ENCODE results near the gene ZDHHC14.

ZDHHC14 gene

DNA sequence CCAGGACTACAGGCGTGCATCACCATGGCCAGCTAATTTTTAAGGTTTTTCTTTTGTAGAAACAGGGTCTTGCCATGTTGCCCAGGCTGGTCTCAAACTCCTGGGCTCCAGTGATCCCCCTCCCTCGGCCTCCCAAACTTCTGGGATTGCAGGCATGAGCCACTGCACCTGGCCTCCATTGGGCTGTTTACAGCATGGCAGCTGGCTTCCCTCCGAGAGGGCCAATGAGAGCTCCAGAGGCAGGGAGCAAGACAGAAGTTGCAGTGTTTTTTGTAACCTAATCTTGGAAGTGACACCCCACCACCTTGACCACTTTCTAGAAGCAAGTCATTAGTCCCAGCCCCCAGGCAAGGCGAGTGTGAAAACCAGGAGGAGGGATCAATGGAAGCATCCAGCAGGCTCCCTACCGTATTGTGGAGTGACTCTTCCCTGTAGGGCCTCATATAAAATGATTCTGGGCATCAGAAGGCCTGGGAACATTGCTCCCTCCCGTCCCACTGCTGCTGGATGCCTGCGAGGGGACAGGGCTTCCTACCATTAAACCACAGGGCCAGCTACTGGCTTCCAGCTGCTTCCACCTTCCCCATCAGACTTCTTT is 144.4 kb downstream of the ZDHHC14 start:
- H3K9me3 ChIP-seq (replicated peaks in 1 of 11) = peaks cover 15 to 40% (median 24%) of the 10 kb centered on the region in 11 experiments; a peak in 21 of 22 replicates
- H3K27me3 ChIP-seq = no peaks in the 10 kb centered on the region
- peaks cover 49 to 84% (median 71%) of the 10 kb centered on the region in 10 experiments for H3K4me1 ChIP-seq
- H4K20me1 ChIP-seq = no peaks in the 10 kb centered on the region
- H3K4me3 ChIP-seq = peak overlapping the region in 1 of 10 experiments; percentile 9; a peak in 1 of 20 replicates
- no peak for TF ChIP-seq Cebpa-rat (IDR thresholded peaks at IDR 0.05)
- H3K36me3 ChIP-seq = peaks cover 0 to 29% (median 6%) of the 10 kb centered on the region in 11 experiments; a peak in 8 of 22 replicates
- H3K9ac ChIP-seq = no peak overlapping the region; a peak in 2 of 22 replicates
- H3K27ac ChIP-seq = peak overlapping the region; percentile 4 to 95 (median 87); a peak in 14 of 22 replicates
- peak overlapping the region; percentile 20 to 97 (median 84); a peak in 18 of 22 replicates for H3K4me2 ChIP-seq

DNA sequence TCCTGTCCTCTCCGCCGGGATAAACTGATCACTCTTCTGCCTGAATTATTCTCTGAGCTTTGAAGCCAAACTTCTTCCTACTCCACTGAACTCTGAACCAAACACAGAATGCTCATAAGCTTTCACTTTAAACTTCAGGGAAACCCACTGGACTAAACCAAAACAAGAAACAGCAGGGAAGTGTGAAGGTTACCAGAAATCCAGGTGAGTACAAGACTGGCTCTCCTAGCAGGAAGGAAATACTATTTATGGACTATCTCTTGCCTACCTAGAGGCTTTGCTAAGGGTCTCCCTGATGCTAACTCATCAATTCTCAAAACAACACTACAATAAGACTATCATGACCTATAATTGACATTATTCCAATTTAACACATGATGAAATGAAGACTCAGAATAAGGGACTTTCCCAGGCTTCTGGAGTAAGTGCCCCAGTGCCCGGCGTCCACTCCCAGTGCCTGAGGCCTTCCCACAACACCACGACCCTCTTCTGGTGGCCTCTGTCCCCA is 145.0 kb downstream of the ZDHHC14 start:
- H3K36me3 ChIP-seq = peaks cover 0 to 31% (median 6%) of the 10 kb centered on the region in 11 experiments; a peak in 8 of 22 replicates
- TF ChIP-seq Cebpa-rat (IDR thresholded peaks at IDR 0.05) = no peak
- H3K4me2 ChIP-seq = peak overlapping the region; percentile 20 to 97 (median 84); a peak in 20 of 22 replicates
- peaks cover 15 to 40% (median 24%) of the 10 kb centered on the region in 11 experiments; a peak in 21 of 22 replicates for H3K9me3 ChIP-seq (replicated peaks in 1 of 11)
- no peaks in the 10 kb centered on the region for H4K20me1 ChIP-seq
- H3K9ac ChIP-seq = no peak overlapping the region; a peak in 2 of 22 replicates
- peak overlapping the region; percentile 72 to 95 (median 89); a peak in 18 of 22 replicates for H3K27ac ChIP-seq
- no peaks in the 10 kb centered on the region for H3K27me3 ChIP-seq
- H3K4me3 ChIP-seq = no peak overlapping the region
- H3K4me1 ChIP-seq = peaks cover 55 to 84% (median 71%) of the 10 kb centered on the region in 10 experiments

DNA sequence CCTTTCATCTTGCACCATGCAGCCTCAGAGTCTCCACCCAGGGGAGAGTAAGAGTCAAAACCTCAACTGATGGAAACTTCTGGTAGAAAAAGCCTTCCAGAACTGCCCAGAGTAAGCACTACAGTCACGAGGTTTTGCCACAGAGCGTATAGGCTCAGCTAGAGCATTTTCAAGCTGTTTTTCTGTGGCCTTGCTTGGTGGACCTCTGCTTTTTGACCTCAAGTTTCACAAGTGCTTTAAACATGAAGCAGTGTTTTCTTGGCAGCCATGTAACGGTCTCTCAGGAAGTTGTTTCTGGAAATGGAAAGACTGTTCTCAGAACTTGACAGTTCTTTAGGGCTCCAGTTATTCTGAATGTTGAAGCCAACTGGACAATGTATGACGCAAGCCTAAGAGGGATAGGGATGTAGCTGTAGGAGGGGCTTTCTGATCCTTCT is 146.5 kb downstream of the ZDHHC14 start:
- Histone ChIP-seq H3K27me3 (no peaks in the 10 kb centered on the region), H3K4me3 (0 out of 20 replicates have a peak overlapping the region, but pooled peaks of 1 of the 10 experiments have one; percentile 18), H3K4me1 (peaks cover 70 to 84% (median 73%) of the 10 kb centered on the region in 10 experiments), H4K20me1 (no peaks in the 10 kb centered on the region), H3K9me3 (replicated peaks in 1 of 11) (peaks cover 15 to 43% (median 24%) of the 10 kb centered on the region in 11 experiments; a peak in 21 of 22 replicates), H3K27ac (peak overlapping the region; percentile 72 to 95 (median 89)), H3K9ac (peak overlapping the region in 9 of 11 experiments; percentile 23 to 78 (median 46); a peak in 12 of 22 replicates), H3K4me2 (peak overlapping the region; percentile 74 to 97 (median 84)), H3K36me3 (peaks cover 0 to 45% (median 6%) of the 10 kb centered on the region in 11 experiments; a peak in 8 of 22 replicates)
- TF ChIP-seq Cebpa-rat (IDR thresholded peaks at IDR 0.05) = 0 out of 22 replicates have a peak, but pooled peaks of 2 of the 11 experiments have one; percentile 13 to 25

DNA sequence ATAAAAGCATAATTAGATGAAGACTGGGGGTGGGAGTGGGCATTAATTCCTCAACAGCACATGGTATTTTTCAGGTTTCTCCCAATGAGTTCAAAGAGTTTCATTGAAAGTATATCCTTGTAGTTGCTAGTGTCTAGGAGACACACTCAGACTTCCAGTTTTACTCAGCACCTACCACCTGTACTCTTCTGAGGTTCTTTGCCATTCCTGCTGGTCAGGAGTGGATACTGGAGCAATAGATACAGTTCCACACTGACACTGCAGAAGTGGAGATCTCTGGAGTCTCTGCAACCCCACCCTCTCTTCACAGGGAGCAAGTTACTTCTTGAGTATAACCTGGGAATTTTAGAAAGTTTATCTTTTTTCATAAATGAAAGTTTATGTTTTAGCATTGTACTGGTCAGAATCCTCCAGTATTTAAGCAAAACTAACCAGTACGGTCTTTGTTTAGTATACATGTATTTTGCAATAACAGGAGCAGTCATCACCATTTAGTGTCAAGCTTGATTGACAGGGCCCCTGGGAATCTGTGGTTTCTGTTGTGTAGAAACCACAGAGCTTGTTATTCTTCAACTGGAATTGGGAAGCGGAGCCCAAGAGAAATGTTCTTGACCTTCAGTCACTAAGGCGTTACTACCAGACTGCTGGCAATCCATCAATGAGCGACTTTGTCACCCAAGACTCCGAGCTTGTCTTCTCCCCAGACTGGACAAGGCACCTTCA is 148.1 kb downstream of the ZDHHC14 start:
- Histone ChIP-seq H3K4me3 (peak overlapping the region in 6 of 10 experiments; percentile 23 to 46 (median 28); a peak in 8 of 20 replicates), H3K27me3 (no peaks in the 10 kb centered on the region), H3K4me2 (peak overlapping the region; percentile 74 to 97 (median 84)), H4K20me1 (no peaks in the 10 kb centered on the region), H3K4me1 (peaks cover 84 to 92% (median 89%) of the 10 kb centered on the region in 10 experiments), H3K9ac (peak overlapping the region; percentile 38 to 81 (median 76); a peak in 20 of 22 replicates), H3K9me3 (replicated peaks in 1 of 11) (peaks cover 13 to 41% (median 24%) of the 10 kb centered on the region in 11 experiments; a peak in 21 of 22 replicates), H3K36me3 (peaks cover 0 to 46% (median 6%) of the 10 kb centered on the region in 11 experiments; a peak in 8 of 22 replicates), H3K27ac (peak overlapping the region; percentile 72 to 95 (median 89); a peak in 20 of 22 replicates)
- peak in 8 of 11 experiments; percentile 48 to 89 (median 83); a peak in 13 of 22 replicates for TF ChIP-seq Cebpa-rat (IDR thresholded peaks at IDR 0.05)

DNA sequence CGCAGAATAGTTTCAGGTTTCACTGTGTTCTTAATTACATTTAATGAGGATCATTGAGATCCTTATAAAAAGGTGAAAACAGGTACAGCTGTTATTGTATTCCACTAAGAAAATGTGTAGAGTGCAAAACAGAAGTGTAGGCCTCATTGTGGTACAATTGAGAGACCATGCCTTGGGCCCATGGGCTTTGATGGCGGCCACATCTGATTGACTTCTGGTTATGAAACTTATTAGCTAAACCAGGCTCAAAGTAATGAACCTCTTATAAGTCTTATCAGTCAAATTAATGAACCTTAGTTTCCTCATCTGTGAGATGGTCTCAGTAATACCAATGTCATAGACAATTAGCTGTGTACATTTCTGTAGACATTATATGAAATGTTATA is 148.7 kb downstream of the ZDHHC14 start:
- Histone ChIP-seq H3K9ac (peak overlapping the region; percentile 38 to 81 (median 76); a peak in 20 of 22 replicates), H3K4me3 (no peak overlapping the region), H3K9me3 (replicated peaks in 1 of 11) (peaks cover 7 to 35% (median 20%) of the 10 kb centered on the region in 11 experiments; a peak in 21 of 22 replicates), H4K20me1 (no peaks in the 10 kb centered on the region), H3K4me2 (peak overlapping the region; percentile 74 to 97 (median 84)), H3K27ac (peak overlapping the region; percentile 60 to 95 (median 89); a peak in 20 of 22 replicates), H3K27me3 (no peaks in the 10 kb centered on the region), H3K36me3 (peaks cover 0 to 44% (median 3%) of the 10 kb centered on the region in 11 experiments; a peak in 8 of 22 replicates), H3K4me1 (peaks cover 84 to 98% (median 94%) of the 10 kb centered on the region in 10 experiments)
- no peak for TF ChIP-seq Cebpa-rat (IDR thresholded peaks at IDR 0.05)

DNA sequence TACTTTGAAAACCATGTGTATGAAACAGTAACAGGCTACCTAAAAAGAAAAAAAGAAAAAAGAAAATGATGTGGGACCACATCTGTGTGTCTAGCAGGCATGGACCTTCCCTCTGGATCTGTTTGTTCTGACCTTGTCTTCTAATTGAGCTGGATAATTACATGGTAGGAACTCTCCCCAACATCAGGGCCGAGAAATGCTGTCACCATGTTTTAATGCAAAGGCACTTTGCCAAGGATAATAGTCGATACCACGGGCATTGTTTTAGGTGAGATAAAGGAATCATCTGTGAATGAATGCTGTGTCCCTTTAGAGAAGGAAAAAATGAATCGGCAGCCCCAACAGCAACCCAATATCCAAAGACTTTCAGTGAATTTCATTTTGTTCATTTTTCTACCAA is 149.1 kb downstream of the ZDHHC14 start:
- peak overlapping the region; percentile 74 to 97 (median 84); a peak in 21 of 22 replicates for H3K4me2 ChIP-seq
- H3K9ac ChIP-seq = peak overlapping the region in 9 of 11 experiments; percentile 64 to 81 (median 78); a peak in 17 of 22 replicates
- H3K27ac ChIP-seq = peak overlapping the region; percentile 60 to 95 (median 89); a peak in 20 of 22 replicates
- H3K27me3 ChIP-seq = no peaks in the 10 kb centered on the region
- no peaks in the 10 kb centered on the region for H4K20me1 ChIP-seq
- peaks cover 88 to 100% (median 99%) of the 10 kb centered on the region in 10 experiments for H3K4me1 ChIP-seq
- TF ChIP-seq Cebpa-rat (IDR thresholded peaks at IDR 0.05) = no peak
- peaks cover 0 to 39% (median 0%) of the 10 kb centered on the region in 11 experiments; a peak in 7 of 22 replicates for H3K36me3 ChIP-seq
- H3K4me3 ChIP-seq = no peak overlapping the region
- H3K9me3 ChIP-seq (replicated peaks in 1 of 11) = peaks cover 2 to 30% (median 15%) of the 10 kb centered on the region in 11 experiments; a peak in 21 of 22 replicates

DNA sequence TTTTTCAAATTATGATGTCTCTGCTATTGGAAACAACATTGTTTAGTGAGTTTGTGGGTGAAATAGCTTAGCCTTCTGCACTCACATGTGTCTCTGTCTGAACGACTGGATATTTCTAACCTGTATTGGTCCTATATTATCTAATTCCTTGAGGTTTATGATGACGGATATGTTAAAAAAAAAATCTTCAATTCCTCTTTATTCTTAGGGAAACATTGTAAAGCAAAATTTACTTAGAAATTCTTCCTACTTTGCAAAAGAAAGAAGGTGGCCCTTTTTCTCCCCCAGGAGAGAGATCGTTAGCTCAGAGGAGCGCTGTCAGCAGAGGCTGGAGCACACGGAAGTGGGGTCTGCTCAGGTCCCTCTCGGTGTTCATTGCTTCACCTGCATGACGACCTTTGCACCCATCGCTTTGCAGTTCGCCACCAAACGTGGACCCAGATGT is 149.8 kb downstream of the ZDHHC14 start:
- no peak for TF ChIP-seq Cebpa-rat (IDR thresholded peaks at IDR 0.05)
- peak overlapping the region in 6 of 11 experiments; percentile 6 to 78 (median 52); a peak in 8 of 22 replicates for H3K9ac ChIP-seq
- no peak overlapping the region for H3K4me3 ChIP-seq
- peak overlapping the region; percentile 74 to 97 (median 84); a peak in 21 of 22 replicates for H3K4me2 ChIP-seq
- peaks cover 90 to 100% (median 100%) of the 10 kb centered on the region in 10 experiments for H3K4me1 ChIP-seq
- H3K9me3 ChIP-seq (replicated peaks in 1 of 11) = peaks cover 0 to 24% (median 12%) of the 10 kb centered on the region in 11 experiments; a peak in 13 of 22 replicates
- H3K27ac ChIP-seq = peak overlapping the region; percentile 60 to 95 (median 89); a peak in 18 of 22 replicates
- no peaks in the 10 kb centered on the region for H3K27me3 ChIP-seq
- H4K20me1 ChIP-seq = no peaks in the 10 kb centered on the region
- H3K36me3 ChIP-seq = peaks cover 0 to 36% (median 0%) of the 10 kb centered on the region in 11 experiments; a peak in 7 of 22 replicates

All from BLaER1 treated with 17β-estradiol and CSF1 and Interleukin-3, amounts not matched to agents 10 nM and 100 nM (cell line).